ENCODE measurements around the gene STXBP6. TPM values are rescaled to one million over a fixed set of nuclear protein-coding genes. Genes with fewer than 3 reads are reported as not detected.
A peak's percentile ranks its signal among the peaks of the same experiment; 100 is the strongest.

Gene STXBP6
- total RNA-seq, 2 experiments from 2014 or later, result not detected

DNA sequence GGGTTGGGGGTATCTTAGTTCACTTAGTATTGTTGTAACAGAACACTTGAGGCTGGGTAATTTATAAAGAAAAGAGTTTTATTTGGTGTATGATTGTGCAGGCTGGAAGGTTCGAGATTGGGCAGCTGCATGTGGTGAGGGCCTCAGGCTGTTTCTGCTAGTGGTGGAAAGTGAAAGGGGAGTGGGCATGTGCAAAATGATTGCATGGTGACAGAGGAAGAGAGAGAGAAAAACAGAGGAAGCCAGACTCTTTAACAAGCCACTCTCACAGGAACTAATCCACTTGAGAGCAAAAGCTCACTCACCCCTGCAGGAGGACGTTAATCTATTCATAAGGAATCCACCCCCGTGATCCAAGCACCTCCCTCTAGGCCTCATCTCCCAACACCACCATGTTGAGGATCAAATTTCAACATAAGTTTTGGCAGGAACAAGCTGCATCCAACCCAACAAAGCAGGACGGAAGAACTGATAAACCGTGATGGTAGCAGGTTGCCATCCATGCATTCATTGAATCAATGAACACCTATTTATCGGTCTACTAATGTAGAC lies 251.0 kb downstream of the STXBP6 start:
- DNase-seq, result peak in 1 of 14 experiments; percentile 14
- no peak overlapping the region for H3K27ac Mint-ChIP-seq

GRCh38 chr14:24795406-24795805 lies 254.5 kb downstream of the STXBP6 start:
- CTCF ChIA-PET, result no interaction called here
- H3K4me1 ChIP-seq (ENCODE audit: insufficient read depth, low read length), result no peaks in the 10 kb centered on the region

More for the DNA sequence above, 251.0 kb downstream of the STXBP6 start:
- POLR2A ChIA-PET, result no interaction called here
- Mint-ChIP-seq H3K36me3 (ENCODE audit: low read depth) (no peaks in the 10 kb centered on the region), H3K27me3 (peaks cover 15% of the 10 kb centered on the region), H3K4me3 (no peak overlapping the region), H3K4me1 (ENCODE audit: low read depth) (no peaks in the 10 kb centered on the region), H3K9me3 (no peaks in the 10 kb centered on the region)
- Histone ChIP-seq H3K27ac (ENCODE audit: low read depth in 1 of 2, low read length in 2 of 2) (no peak overlapping the region), H3K27me3 (ENCODE audit: control insufficient read depth in 1 of 2, insufficient read depth in 2 of 2, low read length in 2 of 2) (peaks cover 0 to 2% of the 10 kb centered on the region in 2 experiments), H3K9me3 (ENCODE audit: control insufficient read depth in 1 of 2, insufficient read depth in 1 of 2, low read length in 2 of 2) (no peaks in the 10 kb centered on the region), H3K36me3 (ENCODE audit: insufficient read depth, low read length) (no peaks in the 10 kb centered on the region), H3K4me1 (ENCODE audit: insufficient read depth, low read length) (no peaks in the 10 kb centered on the region), H3K4me3 (ENCODE audit: low read length) (no peak overlapping the region)
- CTCF ChIA-PET, result no interaction called here
- ATAC-seq (ENCODE audit: poor library complexity), result no peak
- intact Hi-C loops (cut with DNase I, micrococcal nuclease), result no loop called here
- TF ChIP-seq, protein P1, sequence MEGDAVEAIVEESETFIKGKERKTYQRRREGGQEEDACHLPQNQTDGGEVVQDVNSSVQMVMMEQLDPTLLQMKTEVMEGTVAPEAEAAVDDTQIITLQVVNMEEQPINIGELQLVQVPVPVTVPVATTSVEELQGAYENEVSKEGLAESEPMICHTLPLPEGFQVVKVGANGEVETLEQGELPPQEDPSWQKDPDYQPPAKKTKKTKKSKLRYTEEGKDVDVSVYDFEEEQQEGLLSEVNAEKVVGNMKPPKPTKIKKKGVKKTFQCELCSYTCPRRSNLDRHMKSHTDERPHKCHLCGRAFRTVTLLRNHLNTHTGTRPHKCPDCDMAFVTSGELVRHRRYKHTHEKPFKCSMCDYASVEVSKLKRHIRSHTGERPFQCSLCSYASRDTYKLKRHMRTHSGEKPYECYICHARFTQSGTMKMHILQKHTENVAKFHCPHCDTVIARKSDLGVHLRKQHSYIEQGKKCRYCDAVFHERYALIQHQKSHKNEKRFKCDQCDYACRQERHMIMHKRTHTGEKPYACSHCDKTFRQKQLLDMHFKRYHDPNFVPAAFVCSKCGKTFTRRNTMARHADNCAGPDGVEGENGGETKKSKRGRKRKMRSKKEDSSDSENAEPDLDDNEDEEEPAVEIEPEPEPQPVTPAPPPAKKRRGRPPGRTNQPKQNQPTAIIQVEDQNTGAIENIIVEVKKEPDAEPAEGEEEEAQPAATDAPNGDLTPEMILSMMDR (IDR thresholded peaks at IDR 0.05), result no peak

GRCh38 chr14:24794644-24795305 lies 255.2 kb downstream of the STXBP6 start:
- H3K36me3 Mint-ChIP-seq (ENCODE audit: low read depth), result no peaks in the 10 kb centered on the region
- peaks cover 26% of the 10 kb centered on the region for H3K27me3 Mint-ChIP-seq
- POLR2A ChIA-PET, result no interaction called here
- H3K27ac ChIP-seq (ENCODE audit: low read depth in 1 of 2, low read length in 2 of 2), result no peak overlapping the region
- H3K4me3 ChIP-seq (ENCODE audit: low read length), result no peak overlapping the region
- peaks cover 0 to 2% of the 10 kb centered on the region in 2 experiments for H3K27me3 ChIP-seq (ENCODE audit: control insufficient read depth in 1 of 2, insufficient read depth in 2 of 2, low read length in 2 of 2)
- H3K4me1 Mint-ChIP-seq (ENCODE audit: low read depth), result no peaks in the 10 kb centered on the region
- no peaks in the 10 kb centered on the region for H3K9me3 Mint-ChIP-seq
- ATAC-seq (ENCODE audit: poor library complexity) (no peak), DNase-seq (no peak)
- TF ChIP-seq, protein P1 (IDR thresholded peaks at IDR 0.05), result no peak
- intact Hi-C loops (cut with DNase I, micrococcal nuclease), result no loop called here
- no peaks in the 10 kb centered on the region for H3K4me1 ChIP-seq (ENCODE audit: insufficient read depth, low read length)
- H3K4me3 Mint-ChIP-seq, result no peak overlapping the region
- no peaks in the 10 kb centered on the region for H3K9me3 ChIP-seq (ENCODE audit: control insufficient read depth in 1 of 2, insufficient read depth in 1 of 2, low read length in 2 of 2)
- no peak overlapping the region for H3K27ac Mint-ChIP-seq
- no peaks in the 10 kb centered on the region for H3K36me3 ChIP-seq (ENCODE audit: insufficient read depth, low read length)
- CTCF ChIA-PET, result no interaction called here

More at GRCh38 chr14:24795406-24795805, 254.5 kb downstream of the STXBP6 start:
- Mint-ChIP-seq H3K27ac (no peak overlapping the region), H3K4me1 (ENCODE audit: low read depth) (no peaks in the 10 kb centered on the region), H3K27me3 (peaks cover 21% of the 10 kb centered on the region), H3K4me3 (no peak overlapping the region), H3K36me3 (ENCODE audit: low read depth) (no peaks in the 10 kb centered on the region), H3K9me3 (no peaks in the 10 kb centered on the region)
- TF ChIP-seq, protein P1 (IDR thresholded peaks at IDR 0.05), result no peak
- H3K4me3 ChIP-seq (ENCODE audit: low read length), result no peak overlapping the region
- intact Hi-C loops (cut with DNase I, micrococcal nuclease), result no loop called here
- DNase-seq, result no peak
- no peak overlapping the region for H3K27ac ChIP-seq (ENCODE audit: low read depth in 1 of 2, low read length in 2 of 2)
- no peak for ATAC-seq (ENCODE audit: poor library complexity)
- POLR2A ChIA-PET, result no interaction called here
- no peaks in the 10 kb centered on the region for H3K9me3 ChIP-seq (ENCODE audit: control insufficient read depth in 1 of 2, insufficient read depth in 1 of 2, low read length in 2 of 2)
- H3K36me3 ChIP-seq (ENCODE audit: insufficient read depth, low read length), result no peaks in the 10 kb centered on the region
- peaks cover 0 to 2% of the 10 kb centered on the region in 2 experiments for H3K27me3 ChIP-seq (ENCODE audit: control insufficient read depth in 1 of 2, insufficient read depth in 2 of 2, low read length in 2 of 2)

Data from CD4-positive, alpha-beta T cell (primary cell).